ENCODE results near the gene TNKS1BP1. TPM values are rescaled to one million over a fixed set of nuclear protein-coding genes. Genes with fewer than 3 reads are reported as not detected.

The TNKS1BP1 gene
- polyA plus RNA-seq, 1 of the 3 experiments (the other 2 are of a cell fraction): 43.3 TPM

DNA sequence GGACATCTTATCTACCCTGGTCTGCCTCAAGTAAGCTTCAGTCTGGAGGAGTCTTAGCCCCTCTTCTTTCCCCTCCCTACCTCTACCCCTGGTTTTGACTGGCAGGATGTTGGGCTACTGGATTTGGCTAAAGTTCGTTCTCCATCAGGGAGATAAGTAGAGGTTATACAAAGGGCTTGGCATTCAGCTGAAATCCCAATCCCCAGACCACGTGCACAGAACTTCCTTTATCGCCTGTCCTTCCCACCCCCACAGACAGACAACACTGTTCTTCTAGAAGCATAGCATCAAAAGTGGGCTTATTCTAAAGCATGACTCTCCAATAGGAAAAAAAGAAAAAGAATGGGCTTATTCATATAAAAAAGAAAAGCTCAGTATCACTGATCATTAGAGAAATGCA, 48.4 kb upstream of the TNKS1BP1 start:
- H3K4me3 ChIP-seq (ENCODE audit: low read depth in 2 of 2, low read length in 1 of 2): no peak overlapping the region
- H3K9me2 ChIP-seq: no peaks in the 10 kb centered on the region
- no peak overlapping the region for H3K9ac ChIP-seq
- no peak overlapping the region for H3K4me2 ChIP-seq
- no peak overlapping the region for H2AFZ ChIP-seq (ENCODE audit: low read depth)
- TF ChIP-seq RXRA (IDR thresholded peaks at IDR 0.05; ENCODE audit: borderline replicate concordance, low read depth) (no peak), NRF1 (IDR thresholded peaks at IDR 0.05; ENCODE audit: low read depth, low read length) (no peak), TAF1 (IDR thresholded peaks at IDR 0.05; ENCODE audit: borderline replicate concordance, low read depth, low read length) (no peak)
- POLR2A ChIA-PET: no interaction called here
- no peaks in the 10 kb centered on the region for H3K9me3 ChIP-seq
- 37% methylated on average over 3 of the region's 3 CpGs for WGBS (ENCODE audit: low lambda C conversion rate)
- CTCF ChIA-PET: interaction anchor here (0.7 to 1.9 kb wide), 4 partner anchors 14 to 86 kb away, joined by 3 to 6 read pairs (median 4); no protein-coding TSS in a partner anchor
- no peaks in the 10 kb centered on the region for H3K27me3 ChIP-seq (ENCODE audit: insufficient read depth)
- H3K36me3 ChIP-seq (replicated peaks in 1 of 2; ENCODE audit: control insufficient read depth in 1 of 2, insufficient read depth in 2 of 2, low read length in 1 of 2): no peaks in the 10 kb centered on the region
- no peaks in the 10 kb centered on the region for H3K79me2 ChIP-seq (ENCODE audit: insufficient read depth)
- no peaks in the 10 kb centered on the region; a peak in 1 of 4 replicates for H3K4me1 ChIP-seq (ENCODE audit: control insufficient read depth in 1 of 2, insufficient read depth in 2 of 2, low read depth in 1 of 2, low read length in 1 of 2)
- no peaks in the 10 kb centered on the region for H3F3A ChIP-seq (replicated peaks; ENCODE audit: insufficient read depth)
- H4K20me1 ChIP-seq (ENCODE audit: insufficient read depth): no peaks in the 10 kb centered on the region
- no peak for DNase-seq
- no peak overlapping the region for H3K27ac ChIP-seq (ENCODE audit: low read depth in 2 of 2, low read length in 1 of 2)

DNA sequence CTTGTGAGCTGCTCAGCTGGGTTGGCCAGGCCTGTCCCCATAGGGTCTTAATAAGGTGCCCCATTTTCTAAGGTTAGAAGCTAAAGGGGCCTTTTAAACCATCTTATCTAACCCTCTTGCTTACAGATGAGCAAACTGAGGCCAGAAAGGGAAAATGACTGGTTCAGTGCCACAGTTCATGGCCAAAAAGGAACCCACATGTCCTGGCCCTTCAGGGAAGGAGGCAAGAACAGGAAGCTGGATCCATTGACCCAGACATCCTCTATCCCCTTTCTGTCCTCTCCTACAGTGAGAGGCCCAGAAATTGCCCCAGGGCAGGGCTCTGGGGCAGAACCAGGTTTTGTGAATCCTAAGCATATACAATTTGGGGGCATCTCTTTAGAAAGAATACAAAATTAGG, 46.2 kb upstream of the TNKS1BP1 start:
- ChIA-PET CTCF (interaction anchor here (1.6 kb wide), 2 partner anchors 21 to 25 kb away, joined by 5 to 8 read pairs; no protein-coding TSS in a partner anchor), POLR2A (no interaction called here)
- H3K79me2 ChIP-seq (ENCODE audit: insufficient read depth): no peaks in the 10 kb centered on the region
- H3K4me2 ChIP-seq: no peak overlapping the region
- no peaks in the 10 kb centered on the region for H4K20me1 ChIP-seq (ENCODE audit: insufficient read depth)
- no peak for DNase-seq
- H3K27me3 ChIP-seq (ENCODE audit: insufficient read depth): no peaks in the 10 kb centered on the region
- H3K9ac ChIP-seq: no peak overlapping the region
- no peaks in the 10 kb centered on the region for H3F3A ChIP-seq (replicated peaks; ENCODE audit: insufficient read depth)
- H3K9me2 ChIP-seq: no peaks in the 10 kb centered on the region
- H3K4me1 ChIP-seq (ENCODE audit: control insufficient read depth in 1 of 2, insufficient read depth in 2 of 2, low read depth in 1 of 2, low read length in 1 of 2): no peaks in the 10 kb centered on the region
- H3K27ac ChIP-seq (ENCODE audit: low read depth in 2 of 2, low read length in 1 of 2): no peak overlapping the region
- no peak overlapping the region for H3K4me3 ChIP-seq (ENCODE audit: low read depth in 2 of 2, low read length in 1 of 2)
- H3K9me3 ChIP-seq: no peaks in the 10 kb centered on the region
- H2AFZ ChIP-seq (ENCODE audit: low read depth): no peak overlapping the region
- TF ChIP-seq FOXM1 (IDR thresholded peaks at IDR 0.05; ENCODE audit: low read depth) (no peak), CHD2 (IDR thresholded peaks at IDR 0.05; ENCODE audit: low read length, partially characterized antibody) (no peak), RCOR1 (IDR thresholded peaks at IDR 0.05; ENCODE audit: low read length) (no peak), MEF2A (IDR thresholded peaks at IDR 0.05; ENCODE audit: borderline replicate concordance, low read depth) (no peak)
- TF ChIP-seq, protein P1, sequence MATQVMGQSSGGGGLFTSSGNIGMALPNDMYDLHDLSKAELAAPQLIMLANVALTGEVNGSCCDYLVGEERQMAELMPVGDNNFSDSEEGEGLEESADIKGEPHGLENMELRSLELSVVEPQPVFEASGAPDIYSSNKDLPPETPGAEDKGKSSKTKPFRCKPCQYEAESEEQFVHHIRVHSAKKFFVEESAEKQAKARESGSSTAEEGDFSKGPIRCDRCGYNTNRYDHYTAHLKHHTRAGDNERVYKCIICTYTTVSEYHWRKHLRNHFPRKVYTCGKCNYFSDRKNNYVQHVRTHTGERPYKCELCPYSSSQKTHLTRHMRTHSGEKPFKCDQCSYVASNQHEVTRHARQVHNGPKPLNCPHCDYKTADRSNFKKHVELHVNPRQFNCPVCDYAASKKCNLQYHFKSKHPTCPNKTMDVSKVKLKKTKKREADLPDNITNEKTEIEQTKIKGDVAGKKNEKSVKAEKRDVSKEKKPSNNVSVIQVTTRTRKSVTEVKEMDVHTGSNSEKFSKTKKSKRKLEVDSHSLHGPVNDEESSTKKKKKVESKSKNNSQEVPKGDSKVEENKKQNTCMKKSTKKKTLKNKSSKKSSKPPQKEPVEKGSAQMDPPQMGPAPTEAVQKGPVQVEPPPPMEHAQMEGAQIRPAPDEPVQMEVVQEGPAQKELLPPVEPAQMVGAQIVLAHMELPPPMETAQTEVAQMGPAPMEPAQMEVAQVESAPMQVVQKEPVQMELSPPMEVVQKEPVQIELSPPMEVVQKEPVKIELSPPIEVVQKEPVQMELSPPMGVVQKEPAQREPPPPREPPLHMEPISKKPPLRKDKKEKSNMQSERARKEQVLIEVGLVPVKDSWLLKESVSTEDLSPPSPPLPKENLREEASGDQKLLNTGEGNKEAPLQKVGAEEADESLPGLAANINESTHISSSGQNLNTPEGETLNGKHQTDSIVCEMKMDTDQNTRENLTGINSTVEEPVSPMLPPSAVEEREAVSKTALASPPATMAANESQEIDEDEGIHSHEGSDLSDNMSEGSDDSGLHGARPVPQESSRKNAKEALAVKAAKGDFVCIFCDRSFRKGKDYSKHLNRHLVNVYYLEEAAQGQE (IDR thresholded peaks at IDR 0.05; ENCODE audit: low read depth, low read length): no peak
- TF ChIP-seq, protein P2, sequence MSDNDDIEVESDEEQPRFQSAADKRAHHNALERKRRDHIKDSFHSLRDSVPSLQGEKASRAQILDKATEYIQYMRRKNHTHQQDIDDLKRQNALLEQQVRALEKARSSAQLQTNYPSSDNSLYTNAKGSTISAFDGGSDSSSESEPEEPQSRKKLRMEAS (IDR thresholded peaks at IDR 0.05; ENCODE audit: low read depth): no peak
- H3K36me3 ChIP-seq (replicated peaks in 1 of 2; ENCODE audit: control insufficient read depth in 1 of 2, insufficient read depth in 2 of 2, low read length in 1 of 2): no peaks in the 10 kb centered on the region
